ENCODE results near the gene CDKAL1. TPM values are rescaled to one million over a fixed set of nuclear protein-coding genes. Genes with fewer than 3 reads are reported as not detected.

Gene CDKAL1
- total and polyA plus RNA-seq, 2 of the 8 experiments (the other 6 are each of a cell fraction or from before 2014, with no cell fraction given) = 8.4 to 24.6 TPM

DNA sequence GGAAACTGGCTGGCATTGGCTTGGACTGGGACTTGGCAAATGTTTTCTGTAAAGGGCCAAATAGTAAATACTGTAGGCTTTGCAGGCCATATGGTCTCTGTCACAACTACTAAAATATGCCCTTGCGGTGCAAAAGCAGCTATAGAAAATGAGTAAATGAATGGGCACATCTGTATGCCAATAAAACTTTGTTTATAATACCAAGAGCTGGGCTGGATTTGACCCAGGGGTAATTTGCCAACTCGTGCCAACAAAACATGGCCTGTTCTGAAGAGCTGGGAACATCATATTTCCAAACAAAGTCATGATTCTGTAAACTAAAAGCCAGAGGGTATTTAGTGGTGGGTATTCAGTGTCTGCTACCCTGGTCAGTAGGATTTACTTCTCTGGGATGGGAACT is 739.2 kb downstream of the CDKAL1 start:
- H3K56ac ChIP-seq (replicated peaks; ENCODE audit: insufficient read length, low read depth, low read length) = no peak overlapping the region
- no peak overlapping the region for H2AK5ac ChIP-seq (ENCODE audit: low read depth, low read length)
- no peak overlapping the region for H2BK5ac ChIP-seq (ENCODE audit: low read depth, low read length)
- H3K4me3 ChIP-seq (ENCODE audit: extremely low read depth in 1 of 4, insufficient read depth in 2 of 4, low read depth in 3 of 4, low read length in 4 of 4) = no peak overlapping the region
- ChIA-PET POLR2A (ENCODE audit: partially characterized antibody) (no interaction called here), CTCF (ENCODE audit: partially characterized antibody) (interaction anchor here (0.9 kb wide), 1 partner anchor 48 kb away, joined by 3 read pairs; no protein-coding TSS in a partner anchor)
- H4K91ac ChIP-seq (replicated peaks; ENCODE audit: insufficient read length, low read length) = no peak overlapping the region
- H3K36me3 ChIP-seq (ENCODE audit: control insufficient read depth in 2 of 4, insufficient read depth in 4 of 4, low read length in 3 of 4) = no peaks in the 10 kb centered on the region
- no peak overlapping the region for H3K4me2 ChIP-seq (ENCODE audit: insufficient read depth in 1 of 2, low read depth in 2 of 2, low read length in 2 of 2)
- peaks cover 4 to 10% (median 7%) of the 10 kb centered on the region in 4 experiments; a peak in 6 of 7 replicates for H3K4me1 ChIP-seq (replicated peaks in 1 of 4; ENCODE audit: control insufficient read depth in 3 of 4, insufficient read depth in 4 of 4, low read length in 3 of 4)
- H4K5ac ChIP-seq (ENCODE audit: insufficient read length, low read depth, low read length) = no peak overlapping the region
- WGBS, 2 experiments (ENCODE audit: extremely low coverage in 1 of 2, insufficient coverage in 1 of 2, insufficient read length in 1 of 2, insufficient replicate concordance in 2 of 2, low coverage in 1 of 2, low lambda C conversion rate in 2 of 2, missing lambda C conversion rate in 1 of 2) = 92% methylated on average over 2 of the region's 2 CpGs; no CpG with 5 or more reads in 1 of the 2 experiments
- no peak overlapping the region for H2BK15ac ChIP-seq (ENCODE audit: low read length)
- no peak overlapping the region for H2BK120ac ChIP-seq (replicated peaks; ENCODE audit: low read depth, low read length)
- no peak for FAIRE-seq
- no peak overlapping the region for H3K4ac ChIP-seq (replicated peaks; ENCODE audit: insufficient read length, low read depth, low read length)
- H3K23me2 ChIP-seq (ENCODE audit: low read depth, low read length) = no peaks in the 10 kb centered on the region
- no peak overlapping the region for H4K8ac ChIP-seq (ENCODE audit: extremely low read depth, insufficient read depth, low read length)
- no peaks in the 10 kb centered on the region for H4K20me1 ChIP-seq (replicated peaks in 1 of 2; ENCODE audit: control insufficient read depth in 1 of 2, insufficient read depth in 2 of 2, low read length in 2 of 2)
- H3K27me3 ChIP-seq (replicated peaks in 1 of 4; ENCODE audit: control insufficient read depth in 3 of 4, extremely low read depth in 1 of 4, insufficient read depth in 3 of 4, low read length in 3 of 4) = no peaks in the 10 kb centered on the region
- no peaks in the 10 kb centered on the region for H3K79me1 ChIP-seq (ENCODE audit: low read depth, low read length)
- DNase-seq (ENCODE audit: low read depth in 1 of 2, low spot score in 2 of 2) = no peak
- H3K18ac ChIP-seq (ENCODE audit: extremely low read depth, low read length) = no peak overlapping the region
- H3K9me3 ChIP-seq (ENCODE audit: insufficient read depth in 2 of 2, low read depth in 1 of 2, low read length in 1 of 2) = no peaks in the 10 kb centered on the region
- H3K23ac ChIP-seq (ENCODE audit: insufficient read length) = no peak overlapping the region
- no peak overlapping the region for H3K27ac ChIP-seq (ENCODE audit: low read depth, low read length)
- H3K14ac ChIP-seq (ENCODE audit: insufficient read length) = no peak overlapping the region
- H3K9ac ChIP-seq (replicated peaks in 1 of 4; ENCODE audit: extremely low read depth in 1 of 4, low read depth in 3 of 4, low read length in 3 of 4) = no peak overlapping the region
- no peaks in the 10 kb centered on the region for H3K79me2 ChIP-seq (ENCODE audit: control insufficient read depth in 1 of 2, insufficient read depth in 2 of 2, low read length in 2 of 2)
- no peak overlapping the region for H2AFZ ChIP-seq (ENCODE audit: low read length)
- H2BK20ac ChIP-seq (ENCODE audit: low read length) = no peak overlapping the region
- no peak overlapping the region for H2BK12ac ChIP-seq (ENCODE audit: low read depth, low read length)
- TF ChIP-seq RFX5 (IDR thresholded peaks at IDR 0.05; ENCODE audit: borderline replicate concordance, low read depth, low read length) = no peak
- no peak for TF ChIP-seq POLR2A (IDR thresholded peaks at IDR 0.05; ENCODE audit: control extremely low read depth in 1 of 2, low read depth in 2 of 2, low read length in 2 of 2)
- no peak for TF ChIP-seq RXRA (IDR thresholded peaks at IDR 0.05; ENCODE audit: insufficient read depth, low read depth, low read length)
- no peak for TF ChIP-seq SP1 (IDR thresholded peaks at IDR 0.05; ENCODE audit: low read depth, low read length)
- TF ChIP-seq CBX5 (IDR thresholded peaks at IDR 0.05; ENCODE audit: low read depth, low read length) = no peak
- no peak for TF ChIP-seq E2F6 (IDR thresholded peaks at IDR 0.05)
- no peak for TF ChIP-seq CTBP2 (IDR thresholded peaks at IDR 0.05; ENCODE audit: borderline replicate concordance, insufficient read depth, insufficient read length, low read length)
- TF ChIP-seq HDAC6 (IDR thresholded peaks at IDR 0.05; ENCODE audit: low read depth, low read length) = no peak
- no peak for TF ChIP-seq CREB1 (IDR thresholded peaks at IDR 0.05)
- no peak for TF ChIP-seq RBBP5 (IDR thresholded peaks at IDR 0.05; ENCODE audit: borderline replicate concordance, low read depth, low read length)
- TF ChIP-seq GABPA (IDR thresholded peaks at IDR 0.05; ENCODE audit: borderline replicate concordance, insufficient read depth, low read length) = no peak
- no peak for TF ChIP-seq KDM1A (IDR thresholded peaks at IDR 0.05; ENCODE audit: borderline replicate concordance, low read length)
- no peak for TF ChIP-seq POU5F1 (IDR thresholded peaks at IDR 0.05; ENCODE audit: low read depth, low read length)
- no peak for TF ChIP-seq ASH2L (IDR thresholded peaks at IDR 0.05; ENCODE audit: low read length)

All from H1 (cell line).